ENCODE results near the gene CETP. TPM values are rescaled to one million over a fixed set of nuclear protein-coding genes. Genes with fewer than 3 reads are reported as not detected.

Gene CETP
- total and polyA plus RNA-seq, 2 of the 13 experiments (the other 11 are each of a cell fraction or from before 2014, with no cell fraction given): 0.31 to 9.8 TPM

GRCh38 chr16:56988161-56988947, 26.6 kb downstream of the CETP start (continued):
- no peak for TF ChIP-seq ZNF407 (CRISPR knock-in tag; IDR thresholded peaks at IDR 0.05; ENCODE audit: not compliant biosample characterization)
